Measurements from ENCODE around the gene FOSB. TPM values are rescaled to one million over a fixed set of nuclear protein-coding genes. Genes with fewer than 3 reads are reported as not detected.

FOSB gene
- total RNA-seq, 1 experiment from 2014 or later: 1.9 TPM

DNA sequence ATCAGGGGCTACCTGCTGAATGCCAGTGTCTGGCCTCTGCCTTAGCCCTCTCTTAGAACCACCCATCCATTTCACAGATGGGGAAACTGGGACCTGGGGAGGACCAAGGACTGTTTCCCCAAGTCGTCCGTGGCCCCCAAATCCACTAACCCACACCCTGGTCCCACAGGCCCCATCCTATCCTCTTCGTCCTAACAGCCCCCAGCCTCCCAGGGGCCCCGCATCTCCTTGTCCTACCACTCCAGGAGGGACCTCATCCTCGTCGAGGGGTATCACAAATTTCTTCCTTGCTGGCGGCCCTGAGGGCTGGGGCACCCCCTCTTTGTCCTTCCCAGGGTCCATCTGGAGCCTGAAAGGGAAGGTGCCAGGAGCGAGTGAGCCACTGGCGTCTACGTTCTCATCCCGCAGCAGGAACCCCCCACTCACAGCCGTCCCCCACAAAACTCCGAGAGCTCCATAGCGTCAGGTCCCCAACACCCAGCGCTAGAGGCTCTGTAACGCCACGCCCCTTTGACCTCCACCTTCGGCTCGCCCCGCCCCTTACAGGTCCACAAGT, 44.7 kb upstream of the FOSB start:
- CTCF ChIA-PET: no interaction called here
- POLR2A ChIA-PET (ENCODE audit: low non-redundant PET): interaction anchor here (0.6 kb wide), 1 partner anchor 57 kb away, joined by 6 read pairs; no protein-coding TSS in a partner anchor
- no peak for DNase-seq (ENCODE audit: low spot score)
- H3K4me3 ChIP-seq (ENCODE audit: low read depth, low read length, poor library complexity, severe bottlenecking): peak overlapping the region; percentile 63
- BruUV-seq (replicated peaks): TSS peak; percentile 84
- no peaks in the 10 kb centered on the region for H3K9me3 ChIP-seq (ENCODE audit: low read depth, low read length, poor library complexity, severe bottlenecking)
- H3K27me3 ChIP-seq (replicated peaks; ENCODE audit: insufficient read depth, low read depth, low read length, poor library complexity): no peaks in the 10 kb centered on the region
- peak overlapping the region; percentile 89 for H3K27ac ChIP-seq (ENCODE audit: low read depth, low read length, poor library complexity, severe bottlenecking)
- peaks cover 25% of the 10 kb centered on the region for H3K36me3 ChIP-seq (ENCODE audit: insufficient read depth, low read length, poor library complexity, severe bottlenecking)
- TF ChIP-seq, protein P1, sequence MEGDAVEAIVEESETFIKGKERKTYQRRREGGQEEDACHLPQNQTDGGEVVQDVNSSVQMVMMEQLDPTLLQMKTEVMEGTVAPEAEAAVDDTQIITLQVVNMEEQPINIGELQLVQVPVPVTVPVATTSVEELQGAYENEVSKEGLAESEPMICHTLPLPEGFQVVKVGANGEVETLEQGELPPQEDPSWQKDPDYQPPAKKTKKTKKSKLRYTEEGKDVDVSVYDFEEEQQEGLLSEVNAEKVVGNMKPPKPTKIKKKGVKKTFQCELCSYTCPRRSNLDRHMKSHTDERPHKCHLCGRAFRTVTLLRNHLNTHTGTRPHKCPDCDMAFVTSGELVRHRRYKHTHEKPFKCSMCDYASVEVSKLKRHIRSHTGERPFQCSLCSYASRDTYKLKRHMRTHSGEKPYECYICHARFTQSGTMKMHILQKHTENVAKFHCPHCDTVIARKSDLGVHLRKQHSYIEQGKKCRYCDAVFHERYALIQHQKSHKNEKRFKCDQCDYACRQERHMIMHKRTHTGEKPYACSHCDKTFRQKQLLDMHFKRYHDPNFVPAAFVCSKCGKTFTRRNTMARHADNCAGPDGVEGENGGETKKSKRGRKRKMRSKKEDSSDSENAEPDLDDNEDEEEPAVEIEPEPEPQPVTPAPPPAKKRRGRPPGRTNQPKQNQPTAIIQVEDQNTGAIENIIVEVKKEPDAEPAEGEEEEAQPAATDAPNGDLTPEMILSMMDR (conservative IDR thresholded peaks at IDR 0.05; ENCODE audit: low read depth, low read length): no peak
- TF ChIP-seq EZH2 (IDR thresholded peaks at IDR 0.05; ENCODE audit: borderline replicate concordance, low read depth, low read length, poor library complexity, severe bottlenecking): no peak
- peaks cover 16% of the 10 kb centered on the region for H3K4me1 ChIP-seq (ENCODE audit: insufficient read depth, low read length, poor library complexity, severe bottlenecking)
- intact Hi-C loops (cut with micrococcal nuclease; ENCODE audit: unreplicated experiment): no loop called here

GRCh38 chr19:45423589-45424190, 44.1 kb upstream of the FOSB start, which contains the start of gene ERCC1:
TSS of gene ERCC1 (minus strand) at chr19:45423917. CDS start at chr19:45423374, 543 bp downstream.
- peaks cover 16% of the 10 kb centered on the region for H3K4me1 ChIP-seq (ENCODE audit: insufficient read depth, low read length, poor library complexity, severe bottlenecking)
- no peak for TF ChIP-seq EZH2 (IDR thresholded peaks at IDR 0.05; ENCODE audit: borderline replicate concordance, low read depth, low read length, poor library complexity, severe bottlenecking)
- TF ChIP-seq, protein P1 (conservative IDR thresholded peaks at IDR 0.05; ENCODE audit: low read depth, low read length): no peak
- H3K27ac ChIP-seq (ENCODE audit: low read depth, low read length, poor library complexity, severe bottlenecking): peak within 1 kb of the TSS; percentile 89
- BruUV-seq (replicated peaks): no TSS peak
- H3K9me3 ChIP-seq (ENCODE audit: low read depth, low read length, poor library complexity, severe bottlenecking): no peaks in the 10 kb centered on the region
- intact Hi-C loops (cut with micrococcal nuclease; ENCODE audit: unreplicated experiment): no loop called here
- DNase-seq (ENCODE audit: low spot score): peak; percentile 97
- POLR2A ChIA-PET (ENCODE audit: low non-redundant PET): interaction anchor here (0.5 to 0.6 kb wide), 2 partner anchors 56 to 1777 kb away, joined by 5 to 6 read pairs; no protein-coding TSS in a partner anchor
- no peaks in the 10 kb centered on the region for H3K27me3 ChIP-seq (replicated peaks; ENCODE audit: insufficient read depth, low read depth, low read length, poor library complexity)
- CTCF ChIA-PET: interaction anchor here (0.5 to 1.0 kb wide), 3 partner anchors 16 to 261 kb away, joined by 3 to 4 read pairs (median 3); no protein-coding TSS in a partner anchor
- H3K36me3 ChIP-seq (ENCODE audit: insufficient read depth, low read length, poor library complexity, severe bottlenecking): peaks cover 22% of the 10 kb centered on the region
- H3K4me3 ChIP-seq (ENCODE audit: low read depth, low read length, poor library complexity, severe bottlenecking): peak within 1 kb of the TSS; percentile 63

GRCh38 chr19:45424191-45425058, 43.4 kb upstream of the FOSB start:
- Histone ChIP-seq H3K27ac (ENCODE audit: low read depth, low read length, poor library complexity, severe bottlenecking) (peak overlapping the region; percentile 89), H3K27me3 (replicated peaks; ENCODE audit: insufficient read depth, low read depth, low read length, poor library complexity) (no peaks in the 10 kb centered on the region), H3K4me1 (ENCODE audit: insufficient read depth, low read length, poor library complexity, severe bottlenecking) (peaks cover 16% of the 10 kb centered on the region), H3K36me3 (ENCODE audit: insufficient read depth, low read length, poor library complexity, severe bottlenecking) (peaks cover 15% of the 10 kb centered on the region), H3K4me3 (ENCODE audit: low read depth, low read length, poor library complexity, severe bottlenecking) (peak overlapping the region; percentile 63), H3K9me3 (ENCODE audit: low read depth, low read length, poor library complexity, severe bottlenecking) (no peaks in the 10 kb centered on the region)
- ChIA-PET POLR2A (ENCODE audit: low non-redundant PET) (interaction anchor here (0.5 to 0.7 kb wide), 2 partner anchors 15 to 1777 kb away, joined by 5 to 12 read pairs; no protein-coding TSS in a partner anchor), CTCF (interaction anchor here (0.5 to 1.0 kb wide), 7 partner anchors 14 to 261 kb away, joined by 3 to 10 read pairs (median 4); no protein-coding TSS in a partner anchor)
- intact Hi-C loops (cut with micrococcal nuclease; ENCODE audit: unreplicated experiment): loop anchor here (5.0 kb wide), 2 partner anchors 218 to 268 kb away; partner anchors contain the start of genes QPCTL and SNRPD2
- no peak for TF ChIP-seq EZH2 (IDR thresholded peaks at IDR 0.05; ENCODE audit: borderline replicate concordance, low read depth, low read length, poor library complexity, severe bottlenecking)
- TF ChIP-seq, protein P1 (conservative IDR thresholded peaks at IDR 0.05; ENCODE audit: low read depth, low read length): no peak
- DNase-seq (ENCODE audit: low spot score): peak; percentile 94
- BruUV-seq (replicated peaks): TSS peak; percentile 89

Data from A673 (cell line).